BJ (cell line): ENCODE measurements around the gene BIVM. TPM values are rescaled to one million over a fixed set of nuclear protein-coding genes. Genes with fewer than 3 reads are reported as not detected.

Source experiments
- CTCF ChIA-PET: fragments of 350-600 bp; formaldehyde crosslinking; extraction: SDS; loops from one replicate; lab custom pipeline; 2021; ENCODE audit warnings: antibody characterized with exemption, inconsistent platforms; lab: Yijun Ruan, JAX
- POLR2A ChIA-PET: fragments of 300-600 bp; sonication (Branson Sonifier 250); formaldehyde crosslinking; extraction: SDS; loops from one replicate; lab custom pipeline; 2021; ENCODE audit warnings: antibody characterized with exemption; lab: Charles Lee
- DNase-seq: peaks from one replicate; pipeline ENCODE4 v3.0.0-alpha.2; 2011; ENCODE audit warnings: low read depth
- H3K27me3 ChIP-seq: 2 replicates; pipeline ENCODE4 v1.6.0; 2011; ENCODE audit warnings: low read length; ENCODE audit not compliant: control insufficient read depth, insufficient read depth
- H3K36me3 ChIP-seq: 2 replicates; pipeline ENCODE4 v1.5.1; 2011; ENCODE audit warnings: low read length; ENCODE audit not compliant: control insufficient read depth, insufficient read depth
- H3K4me3 ChIP-seq: 2 replicates; pipeline ENCODE4 v1.5.1; 2011; ENCODE audit warnings: low read depth, mild to moderate bottlenecking, control low read depth, low read length
- CTCF ChIP-seq: IDR thresholded peaks from 2 replicates; pipeline ENCODE4 v1.5.1; 2011; ENCODE audit warnings: low read depth, mild to moderate bottlenecking, control low read depth, inconsistent platforms, low read length, moderate library complexity; ENCODE audit not compliant: insufficient read depth
- polyA plus RNA-seq: library from polyadenylated mRNA; depleted of rRNA; stranded (reverse); fragments of >200 nt; gene quantifications from 2 replicates; pipeline ENCODE4 v1.2.3, GENCODE V29; 2011

The BIVM gene
- polyA plus RNA-seq, 1 experiment, result 9.5 TPM

GRCh38 chr13:102814025-102814607 lies 15.2 kb downstream of the BIVM start:
- no peak for DNase-seq
- H3K27me3 ChIP-seq, result no peaks in the 10 kb centered on the region
- POLR2A ChIA-PET, result no interaction called here
- no peak for TF ChIP-seq CTCF
- no peaks in the 10 kb centered on the region; the same call in 1 of the 2 replicates for H3K36me3 ChIP-seq
- H3K4me3 ChIP-seq, result no peak overlapping the region
- CTCF ChIA-PET, result interaction anchor here (0.9 to 1.6 kb wide), 5 partner anchors 10 to 234 kb away, joined by 3 to 7 read pairs (median 4); no protein-coding TSS in a partner anchor

- ChIA-PET CTCF (interaction anchor here (0.9 to 1.6 kb wide), 5 partner anchors 10 to 235 kb away, joined by 3 to 7 read pairs (median 3); no protein-coding TSS in a partner anchor), POLR2A (no interaction called here)
- Histone ChIP-seq H3K27me3 (no peaks in the 10 kb centered on the region), H3K36me3 (no peaks in the 10 kb centered on the region; the same call in 1 of the 2 replicates), H3K4me3 (no peak overlapping the region)
- DNase-seq, result no peak
- no peak for TF ChIP-seq CTCF
Observed at GRCh38 chr13:102814793-102815192, 15.9 kb downstream of the BIVM start.

GRCh38 chr13:102815788-102816187 lies 16.9 kb downstream of the BIVM start:
- ChIA-PET CTCF (interaction anchor here (1.2 to 1.4 kb wide), 2 partner anchors 10 to 236 kb away, joined by 3 read pairs; no protein-coding TSS in a partner anchor), POLR2A (no interaction called here)
- H3K36me3 ChIP-seq, result no peaks in the 10 kb centered on the region; the same call in 1 of the 2 replicates
- DNase-seq, result no peak
- TF ChIP-seq CTCF, result no peak
- no peaks in the 10 kb centered on the region for H3K27me3 ChIP-seq
- no peak overlapping the region for H3K4me3 ChIP-seq

- no peak overlapping the region for H3K4me3 ChIP-seq
- H3K27me3 ChIP-seq, result no peaks in the 10 kb centered on the region
- DNase-seq, result no peak
- ChIA-PET CTCF (interaction anchor here (0.8 to 2.0 kb wide), 2 partner anchors 16 to 62 kb away, joined by 5 read pairs; no protein-coding TSS in a partner anchor), POLR2A (interaction anchor here (0.7 kb wide), 1 partner anchor 95 kb away, joined by 3 read pairs; no protein-coding TSS in a partner anchor)
- H3K36me3 ChIP-seq, result no peaks in the 10 kb centered on the region; the same call in 1 of the 2 replicates
- TF ChIP-seq CTCF, result no peak
Observed at GRCh38 chr13:102816708-102817107, 17.8 kb downstream of the BIVM start.

- ChIA-PET POLR2A (no interaction called here), CTCF (interaction anchor here (0.8 to 2.0 kb wide), 2 partner anchors 17 to 62 kb away, joined by 5 read pairs; no protein-coding TSS in a partner anchor)
- DNase-seq, result no peak
- no peak for TF ChIP-seq CTCF
- H3K36me3 ChIP-seq, result no peaks in the 10 kb centered on the region; the same call in 1 of the 2 replicates
- no peaks in the 10 kb centered on the region for H3K27me3 ChIP-seq
- H3K4me3 ChIP-seq, result no peak overlapping the region
Observed at GRCh38 chr13:102817241-102817640, 18.3 kb downstream of the BIVM start.
